Ovary (tissue), 9 donors: ENCODE data around the gene ZDHHC24. TPM values are rescaled to one million over a fixed set of nuclear protein-coding genes. Genes with fewer than 3 reads are reported as not detected.

Experiments used
- DNase-seq, 5 donors: peaks; one replicate each; pipeline ENCODE4 v3.0.0-alpha.2; 2019 to 2020
- H3K27ac ChIP-seq, 2 donors: fragments of 200-600 bp; one replicate each; pipeline versions ENCODE4 v1.5.1 to v1.8.0; 2019 to 2022
- H3K27me3 ChIP-seq: fragments of 200-600 bp; one replicate; pipeline ENCODE4 v1.8.0; 2022
- H3K36me3 ChIP-seq: fragments of 200-600 bp; sonication (generic); one replicate; pipeline ENCODE4 v1.5.1; 2019
- H3K4me1 ChIP-seq: one replicate; pipeline ENCODE4 v1.8.1; 2013; ENCODE audit warnings: mild to moderate bottlenecking, moderate library complexity; ENCODE audit not compliant: insufficient read depth
- H3K4me3 ChIP-seq: fragments of 200-600 bp; sonication (generic); one replicate; pipeline ENCODE4 v1.5.1; 2017
- H3K9me3 ChIP-seq, 2 donors: fragments of 200-600 bp in 1 of 2; sonication (generic) in 1 of 2; one replicate each; pipeline versions ENCODE4 v1.5.1 to v1.8.1; 2013 to 2019; ENCODE audit warnings: mild to moderate bottlenecking in 1 of 2, moderate library complexity in 1 of 2
- CTCF ChIP-seq, 3 donors: fragments of 450-650 bp in 2 of 3; fragments of 200-600 bp in 1 of 3; IDR thresholded peaks; one replicate each; pipeline versions ENCODE4 v1.5.1 to v1.8.0; 2016 to 2022; ENCODE audit warnings: antibody characterized with exemption in 3 of 3, mild to moderate bottlenecking in 1 of 3
- EP300 ChIP-seq: sonication (generic); formaldehyde crosslinking; IDR thresholded peaks from one replicate; pipeline ENCODE4 v1.6.1; 2017; ENCODE audit warnings: antibody characterized with exemption
- POLR2A ChIP-seq: fragments of 450-650 bp; IDR thresholded peaks from one replicate; pipeline ENCODE4 v1.6.1; 2017; ENCODE audit warnings: antibody characterized with exemption, mild to moderate bottlenecking, moderate library complexity
- WGBS, 3 donors: extraction: QIAGEN DNeasy Blood & Tissue Kit in 1 of 3; methylation state at CpG; one replicate each; pipeline versions ENCODE4 v1.1.5 to v1.1.7; 2013 to 2017; 5-methylcytosine and 5-hydroxymethylcytosine counted together
- intact Hi-C, 4 donors: fragments of 100-400 bp; cut with DNase I; formaldehyde crosslinking; loops; one replicate each; pipeline versions ENCODE4 v1.11.0 to v1.15.1; 2022 to 2023
- polyA plus RNA-seq, 2 donors: library from polyadenylated mRNA; stranded (reverse); fragments of 200-250 nt in 1 of 2; fragments of 350-450 nt in 1 of 2; fragmentation: Illumina TruSeq in 1 of 2; extraction: RNeasy Lipid Tissue Mini Kit (QIAGEN cat#74804) in 1 of 2; gene quantifications; one replicate each; pipeline ENCODE4 v1.2.3, GENCODE V29; 2013 to 2014
- total RNA-seq, 7 donors: library from RNA; depleted of rRNA in 2 of 7; stranded (reverse); fragments of >200 nt in 2 of 7; fragmentation: NEBNext Ultra II Directional in 3 of 7; extraction: Animal tissue kit (Norgen Biotek cat#: 25700) in 3 of 7; gene quantifications; one replicate each; pipeline versions ENCODE4 v1.1.0 to v1.2.4, GENCODE V29; 2016 to 2023
- donor health status: DM: no; HTN: no; CAD: no; lungs with moderate emphysema.
- donor health status: DM: no; HTN: no; CAD: no.
- donor health status: Bipolar disorder and iron deficiency.
- donor health status: DM: yes; HTN: yes; CAD: no.
- donor health status: DM: no; HTN: no; CAD: no.
- donor health status: DM: yes; HTN: yes; CAD: no.

Gene ZDHHC24
- total and polyA plus RNA-seq, 9 donors: 5.1 to 14.5 (median 8.9) TPM

GRCh38 chr11:66564538-66564937 is 18.7 kb upstream of the ZDHHC24 start:
- DNase-seq: no peak
- intact Hi-C loops: no loop called here
- H3K4me1 ChIP-seq: peaks cover 7% of the 10 kb centered on the region
- no peaks in the 10 kb centered on the region for H3K27me3 ChIP-seq
- no peaks in the 10 kb centered on the region for H3K36me3 ChIP-seq
- H3K27ac ChIP-seq: no peak overlapping the region
- TF ChIP-seq POLR2A (no peak), EP300 (no peak), CTCF (IDR thresholded peaks at IDR 0.05) (no peak)
- no peak overlapping the region for H3K4me3 ChIP-seq
- 75 to 85% (median 80%) methylated on average over 14 of the region's 14 CpGs for WGBS, 3 donors
- H3K9me3 ChIP-seq: no peaks in the 10 kb centered on the region

- no peaks in the 10 kb centered on the region for H3K27me3 ChIP-seq
- TF ChIP-seq EP300 (no peak), CTCF (IDR thresholded peaks at IDR 0.05) (no peak), POLR2A (no peak)
- H3K27ac ChIP-seq: no peak overlapping the region
- no peaks in the 10 kb centered on the region for H3K36me3 ChIP-seq
- no peaks in the 10 kb centered on the region for H3K9me3 ChIP-seq
- intact Hi-C loops: no loop called here
- peaks cover 8% of the 10 kb centered on the region for H3K4me1 ChIP-seq
- no peak for DNase-seq
- H3K4me3 ChIP-seq: no peak overlapping the region
- 86 to 96% (median 89%) methylated on average over 10 of the region's 10 CpGs for WGBS, 3 donors
Observed at GRCh38 chr11:66563832-66564231, 18.0 kb upstream of the ZDHHC24 start.

- Histone ChIP-seq H3K27me3 (no peaks in the 10 kb centered on the region), H3K4me1 (peaks cover 7% of the 10 kb centered on the region), H3K4me3 (no peak overlapping the region), H3K9me3 (no peaks in the 10 kb centered on the region), H3K27ac (no peak overlapping the region), H3K36me3 (no peaks in the 10 kb centered on the region)
- no peak for TF ChIP-seq POLR2A
- no peak for TF ChIP-seq CTCF (IDR thresholded peaks at IDR 0.05)
- no peak for TF ChIP-seq EP300
- DNase-seq: no peak
- intact Hi-C loops: no loop called here
- 81 to 89% (median 87%) methylated on average over 20 of the region's 20 CpGs for WGBS, 3 donors
Observed at GRCh38 chr11:66562907-66563583, 17.2 kb upstream of the ZDHHC24 start.

GRCh38 chr11:66562275-66562674 is 16.4 kb upstream of the ZDHHC24 start:
- Histone ChIP-seq H3K4me3 (no peak overlapping the region), H3K9me3 (no peaks in the 10 kb centered on the region), H3K4me1 (peaks cover 3% of the 10 kb centered on the region), H3K27me3 (no peaks in the 10 kb centered on the region), H3K27ac (no peak overlapping the region), H3K36me3 (no peaks in the 10 kb centered on the region)
- intact Hi-C loops: no loop called here
- TF ChIP-seq EP300 (no peak), CTCF (IDR thresholded peaks at IDR 0.05) (no peak), POLR2A (no peak)
- WGBS, 3 donors: 73 to 82% (median 79%) methylated on average over 2 of the region's 2 CpGs
- DNase-seq: no peak
